Measurements from ENCODE around the gene PDZD2. TPM values are rescaled to one million over a fixed set of nuclear protein-coding genes. Genes with fewer than 3 reads are reported as not detected.

Gene PDZD2
- total RNA-seq, 4 donors from 2014 or later, result 10.2 to 15.0 (median 12.2) TPM

- no peak for DNase-seq (ENCODE audit: extremely low spot score)
- intact Hi-C loops (cut with DNase I), result no loop called here
- Histone ChIP-seq H3K4me3 (no peak overlapping the region), H3K4me1 (no peaks in the 10 kb centered on the region), H3K27me3 (peaks cover 0 to 25% (median 0%) of the 10 kb centered on the region in 4 donors), H3K36me3 (no peaks in the 10 kb centered on the region), H3K9me3 (no peaks in the 10 kb centered on the region), H3K27ac (replicated peaks in 1 of 4) (no peak overlapping the region)
- TF ChIP-seq POLR2AphosphoS5 (IDR thresholded peaks at IDR 0.05) (no peak), EP300 (IDR thresholded peaks at IDR 0.05) (no peak), CTCF (IDR thresholded peaks at IDR 0.05) (no peak), POLR2A (IDR thresholded peaks at IDR 0.05; ENCODE audit: low read depth) (no peak)
- WGBS, result 81% methylated on average over 9 of the region's 9 CpGs
These were observed 167.0 kb downstream of the PDZD2 start for GRCh38 chr5:31805785-31806400.

- no peak overlapping the region for H3K4me3 ChIP-seq
- H3K27ac ChIP-seq (replicated peaks in 1 of 4), result no peak overlapping the region
- no peaks in the 10 kb centered on the region for H3K36me3 ChIP-seq
- WGBS, result 71% methylated on average over 6 of the region's 6 CpGs
- no peak for DNase-seq (ENCODE audit: extremely low spot score)
- peaks cover 0 to 18% (median 0%) of the 10 kb centered on the region in 4 donors for H3K27me3 ChIP-seq
- no peaks in the 10 kb centered on the region for H3K4me1 ChIP-seq
- no peaks in the 10 kb centered on the region for H3K9me3 ChIP-seq
- intact Hi-C loops (cut with DNase I), result no loop called here
- TF ChIP-seq CTCF (IDR thresholded peaks at IDR 0.05), result no peak
- no peak for TF ChIP-seq EP300 (IDR thresholded peaks at IDR 0.05)
- no peak for TF ChIP-seq POLR2AphosphoS5 (IDR thresholded peaks at IDR 0.05)
- no peak for TF ChIP-seq POLR2A (IDR thresholded peaks at IDR 0.05; ENCODE audit: low read depth)
These were observed 167.6 kb downstream of the PDZD2 start for GRCh38 chr5:31806561-31806960.

- 76% methylated on average over 11 of the region's 11 CpGs for WGBS
These were observed 169.0 kb downstream of the PDZD2 start for GRCh38 chr5:31807789-31808540.

GRCh38 chr5:31809050-31809870 lies 170.3 kb downstream of the PDZD2 start:
- Histone ChIP-seq H3K4me1 (no peaks in the 10 kb centered on the region), H3K36me3 (no peaks in the 10 kb centered on the region), H3K27ac (replicated peaks in 1 of 4) (no peak overlapping the region), H3K9me3 (no peaks in the 10 kb centered on the region), H3K27me3 (peaks cover 0 to 16% (median 0%) of the 10 kb centered on the region in 4 donors), H3K4me3 (no peak overlapping the region)
- TF ChIP-seq POLR2A (IDR thresholded peaks at IDR 0.05; ENCODE audit: low read depth) (no peak), POLR2AphosphoS5 (IDR thresholded peaks at IDR 0.05) (no peak), EP300 (IDR thresholded peaks at IDR 0.05) (no peak), CTCF (IDR thresholded peaks at IDR 0.05) (peak; percentile 56 to 74 (median 65))
- intact Hi-C loops (cut with DNase I), result loop anchor here (2.0 kb wide), 1 partner anchor 228 kb away; no protein-coding TSS in a partner anchor
- WGBS, result 48% methylated on average over 13 of the region's 15 CpGs
- no peak for DNase-seq (ENCODE audit: extremely low spot score)

More at GRCh38 chr5:31807789-31808540, 169.0 kb downstream of the PDZD2 start:
- H3K36me3 ChIP-seq, result no peaks in the 10 kb centered on the region
- H3K4me3 ChIP-seq, result no peak overlapping the region
- DNase-seq (ENCODE audit: extremely low spot score), result no peak
- H3K9me3 ChIP-seq, result no peaks in the 10 kb centered on the region
- intact Hi-C loops (cut with DNase I), result loop anchor here (2.0 kb wide), 1 partner anchor 227 kb away; no protein-coding TSS in a partner anchor
- H3K27me3 ChIP-seq, result peaks cover 0 to 16% (median 0%) of the 10 kb centered on the region in 4 donors
- H3K27ac ChIP-seq (replicated peaks in 1 of 4), result no peak overlapping the region
- TF ChIP-seq POLR2A (IDR thresholded peaks at IDR 0.05; ENCODE audit: low read depth), result no peak
- no peak for TF ChIP-seq EP300 (IDR thresholded peaks at IDR 0.05)
- TF ChIP-seq POLR2AphosphoS5 (IDR thresholded peaks at IDR 0.05), result no peak
- no peak for TF ChIP-seq CTCF (IDR thresholded peaks at IDR 0.05)
- H3K4me1 ChIP-seq, result no peaks in the 10 kb centered on the region

Measured in esophagus muscularis mucosa (tissue), 4 donors.